Ovary (tissue), 9 donors: Measurements from ENCODE around the gene USP48. TPM values are rescaled to one million over a fixed set of nuclear protein-coding genes. Genes with fewer than 3 reads are reported as not detected.

Experiments
- DNase-seq, 5 donors: peaks; one replicate each; pipeline ENCODE4 v3.0.0-alpha.2; 2019 to 2020
- H3K27ac ChIP-seq, 2 donors: fragments of 200-600 bp; one replicate each; pipeline versions ENCODE4 v1.5.1 to v1.8.0; 2019 to 2022
- H3K27me3 ChIP-seq: fragments of 200-600 bp; one replicate; pipeline ENCODE4 v1.8.0; 2022
- H3K36me3 ChIP-seq: fragments of 200-600 bp; sonication (generic); one replicate; pipeline ENCODE4 v1.5.1; 2019
- H3K4me1 ChIP-seq: one replicate; pipeline ENCODE4 v1.8.1; 2013; ENCODE audit warnings: mild to moderate bottlenecking, moderate library complexity; ENCODE audit not compliant: insufficient read depth
- H3K4me3 ChIP-seq: fragments of 200-600 bp; sonication (generic); one replicate; pipeline ENCODE4 v1.5.1; 2017
- H3K9me3 ChIP-seq, 2 donors: fragments of 200-600 bp in 1 of 2; sonication (generic) in 1 of 2; one replicate each; pipeline versions ENCODE4 v1.5.1 to v1.8.1; 2013 to 2019; ENCODE audit warnings: mild to moderate bottlenecking in 1 of 2, moderate library complexity in 1 of 2
- EP300 ChIP-seq: sonication (generic); formaldehyde crosslinking; IDR thresholded peaks from one replicate; pipeline ENCODE4 v1.6.1; 2017; ENCODE audit warnings: antibody characterized with exemption
- POLR2A ChIP-seq: fragments of 450-650 bp; IDR thresholded peaks from one replicate; pipeline ENCODE4 v1.6.1; 2017; ENCODE audit warnings: antibody characterized with exemption, mild to moderate bottlenecking, moderate library complexity
- WGBS, 3 donors: extraction: QIAGEN DNeasy Blood & Tissue Kit in 1 of 3; methylation state at CpG; one replicate each; pipeline versions ENCODE4 v1.1.5 to v1.1.7; 2013 to 2017; 5-methylcytosine and 5-hydroxymethylcytosine counted together
- intact Hi-C, 4 donors: fragments of 100-400 bp; cut with DNase I; formaldehyde crosslinking; loops; one replicate each; pipeline versions ENCODE4 v1.11.0 to v1.15.1; 2022 to 2023
- polyA plus RNA-seq, 2 donors: library from polyadenylated mRNA; stranded (reverse); fragments of 200-250 nt in 1 of 2; fragments of 350-450 nt in 1 of 2; fragmentation: Illumina TruSeq in 1 of 2; extraction: RNeasy Lipid Tissue Mini Kit (QIAGEN cat#74804) in 1 of 2; gene quantifications; one replicate each; pipeline ENCODE4 v1.2.3, GENCODE V29; 2013 to 2014
- total RNA-seq, 7 donors: library from RNA; depleted of rRNA in 2 of 7; stranded (reverse); fragments of >200 nt in 2 of 7; fragmentation: NEBNext Ultra II Directional in 3 of 7; extraction: Animal tissue kit (Norgen Biotek cat#: 25700) in 3 of 7; gene quantifications; one replicate each; pipeline versions ENCODE4 v1.1.0 to v1.2.4, GENCODE V29; 2016 to 2023
- TF ChIP-seq, protein P1 (sequence below), 3 donors: fragments of 450-650 bp in 2 of 3; fragments of 200-600 bp in 1 of 3; IDR thresholded peaks; one replicate each; pipeline versions ENCODE4 v1.5.1 to v1.8.0; 2016 to 2022; ENCODE audit warnings: antibody characterized with exemption in 3 of 3, mild to moderate bottlenecking in 1 of 3
- donor health status: DM: no; HTN: no; CAD: no; lungs with moderate emphysema.
- donor health status: DM: no; HTN: no; CAD: no.
- donor health status: Bipolar disorder and iron deficiency.
- donor health status: DM: yes; HTN: yes; CAD: no.
- donor health status: DM: no; HTN: no; CAD: no.
- donor health status: DM: yes; HTN: yes; CAD: no.

The USP48 gene
- total and polyA plus RNA-seq, 9 donors: 25.2 to 87.1 (median 60.6) TPM

DNA sequence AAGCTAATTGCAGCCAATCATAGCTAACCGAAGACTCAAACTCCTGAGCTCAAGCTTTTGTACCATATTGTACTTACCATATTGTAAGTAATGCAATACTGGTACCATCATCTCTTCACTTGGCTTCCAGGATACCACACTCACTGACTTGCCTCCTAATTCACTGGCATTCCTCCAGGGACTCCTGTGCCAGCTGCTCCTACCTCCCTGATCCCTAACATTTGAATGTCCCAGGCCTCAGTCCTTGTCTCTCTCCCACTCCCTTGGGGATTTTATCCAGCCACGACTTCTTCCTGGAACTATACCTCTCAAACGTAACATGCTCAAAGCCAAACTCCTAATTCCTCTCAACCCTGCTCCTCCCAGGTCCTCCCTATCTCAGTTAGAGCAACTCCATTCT, 33.8 kb downstream of the USP48 start:
- DNase-seq: no peak
- TF ChIP-seq EP300 (no peak), POLR2A (no peak)
- TF ChIP-seq, protein P1, sequence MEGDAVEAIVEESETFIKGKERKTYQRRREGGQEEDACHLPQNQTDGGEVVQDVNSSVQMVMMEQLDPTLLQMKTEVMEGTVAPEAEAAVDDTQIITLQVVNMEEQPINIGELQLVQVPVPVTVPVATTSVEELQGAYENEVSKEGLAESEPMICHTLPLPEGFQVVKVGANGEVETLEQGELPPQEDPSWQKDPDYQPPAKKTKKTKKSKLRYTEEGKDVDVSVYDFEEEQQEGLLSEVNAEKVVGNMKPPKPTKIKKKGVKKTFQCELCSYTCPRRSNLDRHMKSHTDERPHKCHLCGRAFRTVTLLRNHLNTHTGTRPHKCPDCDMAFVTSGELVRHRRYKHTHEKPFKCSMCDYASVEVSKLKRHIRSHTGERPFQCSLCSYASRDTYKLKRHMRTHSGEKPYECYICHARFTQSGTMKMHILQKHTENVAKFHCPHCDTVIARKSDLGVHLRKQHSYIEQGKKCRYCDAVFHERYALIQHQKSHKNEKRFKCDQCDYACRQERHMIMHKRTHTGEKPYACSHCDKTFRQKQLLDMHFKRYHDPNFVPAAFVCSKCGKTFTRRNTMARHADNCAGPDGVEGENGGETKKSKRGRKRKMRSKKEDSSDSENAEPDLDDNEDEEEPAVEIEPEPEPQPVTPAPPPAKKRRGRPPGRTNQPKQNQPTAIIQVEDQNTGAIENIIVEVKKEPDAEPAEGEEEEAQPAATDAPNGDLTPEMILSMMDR (IDR thresholded peaks at IDR 0.05): no peak
- no peaks in the 10 kb centered on the region for H3K9me3 ChIP-seq
- no peak overlapping the region for H3K27ac ChIP-seq
- intact Hi-C loops: no loop called here
- no peak overlapping the region for H3K4me3 ChIP-seq
- no peaks in the 10 kb centered on the region for H3K27me3 ChIP-seq
- 57 to 68% (median 65%) methylated on average over 3 of the region's 3 CpGs for WGBS, 3 donors
- no peaks in the 10 kb centered on the region for H3K4me1 ChIP-seq
- no peaks in the 10 kb centered on the region for H3K36me3 ChIP-seq

DNA sequence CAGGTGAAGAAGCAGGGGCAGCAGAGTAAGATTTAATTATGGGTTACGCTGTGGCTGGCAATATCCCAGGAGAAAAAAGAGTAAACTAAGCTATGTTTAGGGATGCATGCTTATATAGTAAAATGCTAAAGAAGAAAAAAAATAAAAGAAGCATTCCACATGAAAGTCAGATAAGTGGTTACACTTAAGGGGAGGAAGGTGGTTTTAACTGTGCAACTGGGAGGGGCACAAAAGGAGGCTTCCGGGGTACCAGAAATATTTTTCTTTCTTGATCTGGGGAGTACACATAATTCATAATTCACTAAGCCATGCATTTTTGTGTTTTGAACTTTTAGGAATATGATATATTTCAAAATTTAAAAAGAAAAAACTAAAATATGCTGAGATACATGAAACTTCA, 39.5 kb downstream of the USP48 start:
- TF ChIP-seq EP300: no peak
- TF ChIP-seq, protein P1 (IDR thresholded peaks at IDR 0.05): no peak
- TF ChIP-seq POLR2A: no peak
- H3K9me3 ChIP-seq: no peaks in the 10 kb centered on the region
- 77 to 92% (median 89%) methylated on average over 2 of the region's 2 CpGs for WGBS, 3 donors
- no peak overlapping the region for H3K27ac ChIP-seq
- intact Hi-C loops: no loop called here
- H3K4me1 ChIP-seq: no peaks in the 10 kb centered on the region
- H3K4me3 ChIP-seq: no peak overlapping the region
- H3K27me3 ChIP-seq: no peaks in the 10 kb centered on the region
- DNase-seq: no peak
- H3K36me3 ChIP-seq: no peaks in the 10 kb centered on the region

DNA sequence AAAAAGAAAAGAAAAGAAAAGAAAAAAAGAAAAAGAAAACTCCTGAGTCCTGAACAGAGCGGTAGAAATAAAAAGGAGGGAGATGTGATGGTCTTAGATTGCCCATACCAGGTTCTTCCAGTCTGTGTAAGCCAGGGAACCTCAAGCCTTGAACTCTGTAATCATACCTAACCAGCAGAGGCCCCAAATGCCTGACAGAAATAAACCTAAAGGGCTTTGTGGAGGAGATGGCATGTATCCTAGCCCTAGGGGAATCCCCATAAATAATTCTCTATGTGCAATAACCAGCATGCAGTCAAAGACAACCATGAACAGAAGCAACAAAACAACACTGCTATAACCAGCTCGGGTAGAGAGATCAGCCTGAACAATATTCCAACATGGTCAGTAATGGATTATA, 40.4 kb downstream of the USP48 start:
- intact Hi-C loops: no loop called here
- no peaks in the 10 kb centered on the region for H3K9me3 ChIP-seq
- H3K36me3 ChIP-seq: no peaks in the 10 kb centered on the region
- H3K27me3 ChIP-seq: no peaks in the 10 kb centered on the region
- no peak overlapping the region for H3K4me3 ChIP-seq
- 83 to 86% (median 83%) methylated on average over 2 of the region's 2 CpGs for WGBS, 3 donors
- H3K4me1 ChIP-seq: no peaks in the 10 kb centered on the region
- no peak overlapping the region for H3K27ac ChIP-seq
- DNase-seq: no peak
- TF ChIP-seq POLR2A (no peak), EP300 (no peak)
- TF ChIP-seq, protein P1 (IDR thresholded peaks at IDR 0.05): no peak

DNA sequence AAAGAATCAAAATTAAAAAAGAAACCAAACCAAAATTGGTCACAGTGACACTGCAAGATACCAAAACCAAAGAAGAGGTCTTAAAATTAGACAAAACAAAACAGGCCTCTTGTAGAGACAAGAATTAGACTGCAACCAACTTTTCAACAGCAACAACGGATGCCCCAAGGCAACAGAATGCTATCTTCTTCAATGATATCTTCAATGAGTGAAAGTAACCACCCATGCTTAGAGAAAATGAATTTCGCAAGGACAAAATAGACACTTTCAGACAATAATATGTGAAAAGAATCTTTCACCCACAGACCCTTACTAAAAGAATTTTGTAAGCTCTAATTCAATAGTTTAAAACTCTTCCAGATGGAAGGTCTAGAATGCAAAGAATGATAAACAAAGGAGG, 41.7 kb downstream of the USP48 start:
- no peak for DNase-seq
- Histone ChIP-seq H3K4me1 (no peaks in the 10 kb centered on the region), H3K27me3 (no peaks in the 10 kb centered on the region), H3K27ac (no peak overlapping the region), H3K36me3 (no peaks in the 10 kb centered on the region), H3K4me3 (no peak overlapping the region), H3K9me3 (no peaks in the 10 kb centered on the region)
- WGBS, 3 donors: 23 to 54% (median 25%) methylated on average over 2 of the region's 2 CpGs
- intact Hi-C loops: no loop called here
- TF ChIP-seq EP300: no peak
- no peak for TF ChIP-seq POLR2A
- TF ChIP-seq, protein P1 (IDR thresholded peaks at IDR 0.05): no peak

DNA sequence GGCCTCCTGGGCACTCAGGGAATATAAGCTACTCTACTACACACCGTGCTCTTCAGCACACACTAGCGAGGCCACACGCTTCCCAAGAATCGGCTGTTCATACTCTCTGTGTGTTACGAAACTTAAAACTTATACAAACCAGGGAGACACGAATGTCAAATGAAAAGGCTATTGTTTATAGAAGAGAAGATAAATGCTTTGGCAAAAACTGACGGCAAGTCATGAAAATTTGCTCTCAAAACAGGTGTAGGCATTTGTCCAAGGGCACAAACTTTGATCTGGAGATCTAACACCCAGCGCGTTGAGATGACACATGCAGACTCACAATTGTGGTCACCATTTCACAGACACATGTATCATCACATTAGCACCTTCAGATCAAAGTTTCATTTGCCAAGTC, 46.1 kb downstream of the USP48 start:
- Histone ChIP-seq H3K27ac (no peak overlapping the region), H3K4me3 (no peak overlapping the region), H3K27me3 (no peaks in the 10 kb centered on the region), H3K9me3 (no peaks in the 10 kb centered on the region), H3K36me3 (no peaks in the 10 kb centered on the region), H3K4me1 (no peaks in the 10 kb centered on the region)
- intact Hi-C loops: no loop called here
- WGBS, 3 donors: 77 to 83% (median 80%) methylated on average over 9 of the region's 9 CpGs
- TF ChIP-seq, protein P1 (IDR thresholded peaks at IDR 0.05): no peak
- TF ChIP-seq POLR2A (no peak), EP300 (no peak)
- no peak for DNase-seq
